ENCODE data around the gene TBK1.

The TBK1 gene

GRCh38 chr12:64427988-64428387 is 23.9 kb upstream of the TBK1 start:
- Histone ChIP-seq H3K4me2 (ENCODE audit: low read length) (no peak overlapping the region), H3K4me3 (ENCODE audit: low read length) (no peak overlapping the region), H3K9ac (ENCODE audit: low read depth, low read length) (no peak overlapping the region), H3K27me3 (ENCODE audit: control insufficient read depth, insufficient read depth, low read length) (no peaks in the 10 kb centered on the region), H3K36me3 (ENCODE audit: insufficient read depth, low read length) (peaks cover 92% of the 10 kb centered on the region), H3K9me3 (replicated peaks; ENCODE audit: low read length) (no peaks in the 10 kb centered on the region), H3K4me1 (ENCODE audit: control insufficient read depth, insufficient read depth, low read length) (no peaks in the 10 kb centered on the region)

GRCh38 chr12:64428956-64429355 is 23.0 kb upstream of the TBK1 start:
- Histone ChIP-seq H3K9ac (ENCODE audit: low read depth, low read length) (no peak overlapping the region), H3K36me3 (ENCODE audit: insufficient read depth, low read length) (peaks cover 92% of the 10 kb centered on the region), H3K27me3 (ENCODE audit: control insufficient read depth, insufficient read depth, low read length) (no peaks in the 10 kb centered on the region), H3K4me1 (ENCODE audit: control insufficient read depth, insufficient read depth, low read length) (no peaks in the 10 kb centered on the region), H3K4me3 (ENCODE audit: low read length) (no peak overlapping the region), H3K4me2 (ENCODE audit: low read length) (no peak overlapping the region), H3K9me3 (replicated peaks; ENCODE audit: low read length) (no peaks in the 10 kb centered on the region)

- H3K4me3 ChIP-seq (ENCODE audit: low read length): no peak overlapping the region
- H3K4me1 ChIP-seq (ENCODE audit: control insufficient read depth, insufficient read depth, low read length): no peaks in the 10 kb centered on the region
- H3K36me3 ChIP-seq (ENCODE audit: insufficient read depth, low read length): peaks cover 92% of the 10 kb centered on the region
- no peak overlapping the region for H3K4me2 ChIP-seq (ENCODE audit: low read length)
- H3K9me3 ChIP-seq (replicated peaks; ENCODE audit: low read length): no peaks in the 10 kb centered on the region
- no peak overlapping the region for H3K9ac ChIP-seq (ENCODE audit: low read depth, low read length)
- no peaks in the 10 kb centered on the region for H3K27me3 ChIP-seq (ENCODE audit: control insufficient read depth, insufficient read depth, low read length)
Observed at GRCh38 chr12:64430886-64431285, 21.0 kb upstream of the TBK1 start.

- no peaks in the 10 kb centered on the region for H3K27me3 ChIP-seq (ENCODE audit: control insufficient read depth, insufficient read depth, low read length)
- H3K4me3 ChIP-seq (ENCODE audit: low read length): no peak overlapping the region
- no peaks in the 10 kb centered on the region for H3K9me3 ChIP-seq (replicated peaks; ENCODE audit: low read length)
- H3K36me3 ChIP-seq (ENCODE audit: insufficient read depth, low read length): peaks cover 90% of the 10 kb centered on the region
- H3K9ac ChIP-seq (ENCODE audit: low read depth, low read length): no peak overlapping the region
- no peaks in the 10 kb centered on the region for H3K4me1 ChIP-seq (ENCODE audit: control insufficient read depth, insufficient read depth, low read length)
- H3K4me2 ChIP-seq (ENCODE audit: low read length): no peak overlapping the region
Observed at GRCh38 chr12:64431791-64432190, 20.1 kb upstream of the TBK1 start.

GRCh38 chr12:64433915-64434314 is 18.0 kb upstream of the TBK1 start:
- Histone ChIP-seq H3K27me3 (ENCODE audit: control insufficient read depth, insufficient read depth, low read length) (no peaks in the 10 kb centered on the region), H3K9me3 (replicated peaks; ENCODE audit: low read length) (no peaks in the 10 kb centered on the region), H3K36me3 (ENCODE audit: insufficient read depth, low read length) (peaks cover 89% of the 10 kb centered on the region)

GRCh38 chr12:64440100-64440499 is 11.8 kb upstream of the TBK1 start:
- H3K9me3 ChIP-seq (replicated peaks; ENCODE audit: low read length): no peaks in the 10 kb centered on the region
- no peak overlapping the region for H3K4me3 ChIP-seq (ENCODE audit: low read length)
- no peak overlapping the region for H3K4me2 ChIP-seq (ENCODE audit: low read length)
- no peak overlapping the region for H3K9ac ChIP-seq (ENCODE audit: low read depth, low read length)
- peaks cover 84% of the 10 kb centered on the region for H3K36me3 ChIP-seq (ENCODE audit: insufficient read depth, low read length)
- H3K4me1 ChIP-seq (ENCODE audit: control insufficient read depth, insufficient read depth, low read length): no peaks in the 10 kb centered on the region
- no peaks in the 10 kb centered on the region for H3K27me3 ChIP-seq (ENCODE audit: control insufficient read depth, insufficient read depth, low read length)

More at GRCh38 chr12:64433915-64434314, 18.0 kb upstream of the TBK1 start:
- Histone ChIP-seq H3K4me3 (ENCODE audit: low read length) (no peak overlapping the region), H3K9ac (ENCODE audit: low read depth, low read length) (no peak overlapping the region), H3K4me2 (ENCODE audit: low read length) (no peak overlapping the region), H3K4me1 (ENCODE audit: control insufficient read depth, insufficient read depth, low read length) (no peaks in the 10 kb centered on the region)

GRCh38 chr12:64445490-64445889 is 6.4 kb upstream of the TBK1 start:
- Histone ChIP-seq H3K9me3 (replicated peaks; ENCODE audit: low read length) (no peaks in the 10 kb centered on the region), H3K4me3 (ENCODE audit: low read length) (no peak overlapping the region), H3K9ac (ENCODE audit: low read depth, low read length) (no peak overlapping the region), H3K4me1 (ENCODE audit: control insufficient read depth, insufficient read depth, low read length) (peaks cover 5% of the 10 kb centered on the region), H3K4me2 (ENCODE audit: low read length) (no peak overlapping the region), H3K27me3 (ENCODE audit: control insufficient read depth, insufficient read depth, low read length) (no peaks in the 10 kb centered on the region), H3K36me3 (ENCODE audit: insufficient read depth, low read length) (peaks cover 65% of the 10 kb centered on the region)

- H3K9ac ChIP-seq (ENCODE audit: low read depth, low read length): no peak overlapping the region
- H3K27me3 ChIP-seq (ENCODE audit: control insufficient read depth, insufficient read depth, low read length): no peaks in the 10 kb centered on the region
- H3K4me1 ChIP-seq (ENCODE audit: control insufficient read depth, insufficient read depth, low read length): peaks cover 14% of the 10 kb centered on the region
- H3K4me3 ChIP-seq (ENCODE audit: low read length): no peak overlapping the region
- no peak overlapping the region for H3K4me2 ChIP-seq (ENCODE audit: low read length)
- peaks cover 57% of the 10 kb centered on the region for H3K36me3 ChIP-seq (ENCODE audit: insufficient read depth, low read length)
- no peaks in the 10 kb centered on the region for H3K9me3 ChIP-seq (replicated peaks; ENCODE audit: low read length)
Observed at GRCh38 chr12:64446295-64446694, 5.6 kb upstream of the TBK1 start.

GRCh38 chr12:64450057-64450640 is 1.8 kb upstream of the TBK1 start:
- H3K27me3 ChIP-seq (ENCODE audit: control insufficient read depth, insufficient read depth, low read length): no peaks in the 10 kb centered on the region
- peaks cover 27% of the 10 kb centered on the region for H3K36me3 ChIP-seq (ENCODE audit: insufficient read depth, low read length)
- H3K9me3 ChIP-seq (replicated peaks; ENCODE audit: low read length): no peaks in the 10 kb centered on the region
- H3K4me3 ChIP-seq (ENCODE audit: low read length): no peak overlapping the region
- H3K4me1 ChIP-seq (ENCODE audit: control insufficient read depth, insufficient read depth, low read length): peaks cover 21% of the 10 kb centered on the region
- H3K9ac ChIP-seq (ENCODE audit: low read depth, low read length): no peak overlapping the region
- H3K4me2 ChIP-seq (ENCODE audit: low read length): peak overlapping the region; percentile 93

GRCh38 chr12:64450711-64451486 is 1.0 kb upstream of the TBK1 start:
- H3K9me3 ChIP-seq (replicated peaks; ENCODE audit: low read length): no peaks in the 10 kb centered on the region
- peak overlapping the region; percentile 90 for H3K9ac ChIP-seq (ENCODE audit: low read depth, low read length)
- peaks cover 21% of the 10 kb centered on the region for H3K4me1 ChIP-seq (ENCODE audit: control insufficient read depth, insufficient read depth, low read length)
- peak overlapping the region; percentile 97 for H3K4me3 ChIP-seq (ENCODE audit: low read length)
- H3K36me3 ChIP-seq (ENCODE audit: insufficient read depth, low read length): peaks cover 23% of the 10 kb centered on the region
- peak overlapping the region; percentile 93 for H3K4me2 ChIP-seq (ENCODE audit: low read length)
- no peaks in the 10 kb centered on the region for H3K27me3 ChIP-seq (ENCODE audit: control insufficient read depth, insufficient read depth, low read length)

GRCh38 chr12:64452559-64453329 is 824 bp downstream of the TBK1 start:
- peak overlapping the region; percentile 97 for H3K4me3 ChIP-seq (ENCODE audit: low read length)
- peaks cover 21% of the 10 kb centered on the region for H3K4me1 ChIP-seq (ENCODE audit: control insufficient read depth, insufficient read depth, low read length)

More at GRCh38 chr12:64452559-64453329, 824 bp downstream of the TBK1 start:
- H3K9ac ChIP-seq (ENCODE audit: low read depth, low read length): peak overlapping the region; percentile 90
- H3K9me3 ChIP-seq (replicated peaks; ENCODE audit: low read length): no peaks in the 10 kb centered on the region
- H3K4me2 ChIP-seq (ENCODE audit: low read length): peak overlapping the region; percentile 93
- H3K36me3 ChIP-seq (ENCODE audit: insufficient read depth, low read length): peaks cover 24% of the 10 kb centered on the region
- H3K27me3 ChIP-seq (ENCODE audit: control insufficient read depth, insufficient read depth, low read length): no peaks in the 10 kb centered on the region
